Measurements from ENCODE around the gene CAPZA1.

The CAPZA1 gene

GRCh38 chr1:112676543-112676942, 56.9 kb downstream of the CAPZA1 start:
- no peak for DNase-seq (ENCODE audit: low read depth in 2 of 2)

DNA sequence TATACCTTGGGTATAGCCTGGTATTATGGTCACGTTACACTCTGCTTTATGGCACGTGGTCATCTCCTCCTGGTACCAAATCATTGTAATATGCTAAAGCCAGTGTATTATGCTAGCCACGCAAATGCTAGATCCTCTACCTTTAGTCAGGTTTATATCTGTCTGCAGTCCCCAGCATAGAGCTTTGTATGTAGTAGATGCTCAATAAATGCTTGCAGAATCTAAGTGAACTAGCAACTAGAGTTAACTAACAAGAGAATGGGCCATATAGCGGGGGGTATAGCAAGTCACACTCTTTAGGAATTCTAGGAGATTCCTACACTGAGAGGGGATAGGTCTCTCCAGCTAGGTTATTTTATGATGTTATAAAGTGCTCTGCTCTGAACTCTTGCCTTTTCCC, 57.9 kb downstream of the CAPZA1 start:
- no peak for DNase-seq (ENCODE audit: low read depth in 2 of 2)

GRCh38 chr1:112678605-112679004, 59.0 kb downstream of the CAPZA1 start:
- DNase-seq (ENCODE audit: low read depth in 2 of 2), result no peak

GRCh38 chr1:112685913-112686312, 66.3 kb downstream of the CAPZA1 start:
- no peak for DNase-seq (ENCODE audit: low read depth in 2 of 2)

GRCh38 chr1:112686417-112686816, 66.8 kb downstream of the CAPZA1 start:
- no peak for DNase-seq (ENCODE audit: low read depth in 2 of 2)

GRCh38 chr1:112686835-112687234, 67.2 kb downstream of the CAPZA1 start:
- no peak for DNase-seq (ENCODE audit: low read depth in 2 of 2)

DNA sequence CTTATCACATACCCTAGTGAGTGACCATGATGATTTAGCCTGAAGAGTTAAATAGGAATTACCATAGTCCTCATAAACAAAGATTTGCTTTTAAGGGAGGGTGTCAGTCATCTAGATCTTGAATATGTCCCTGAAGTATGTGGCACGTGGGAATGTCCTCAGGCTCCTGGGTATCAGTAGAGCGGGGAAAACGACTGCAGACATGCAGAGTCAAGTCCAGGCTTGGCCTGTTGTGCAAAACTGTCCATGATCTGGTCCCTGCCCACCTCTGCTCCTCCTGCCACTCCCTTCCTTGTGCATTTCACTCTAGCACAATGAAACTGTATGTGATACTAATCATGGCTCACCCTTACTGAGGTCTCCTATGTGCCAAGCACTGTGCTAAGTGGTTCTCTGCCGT, 67.7 kb downstream of the CAPZA1 start:
- DNase-seq (ENCODE audit: low read depth in 2 of 2), result no peak

GRCh38 chr1:112687785-112688496, 68.3 kb downstream of the CAPZA1 start:
- DNase-seq (ENCODE audit: low read depth in 2 of 2), result no peak

- no peak for DNase-seq (ENCODE audit: low read depth in 2 of 2)
Observed at GRCh38 chr1:112688781-112689193, 69.2 kb downstream of the CAPZA1 start.

DNA sequence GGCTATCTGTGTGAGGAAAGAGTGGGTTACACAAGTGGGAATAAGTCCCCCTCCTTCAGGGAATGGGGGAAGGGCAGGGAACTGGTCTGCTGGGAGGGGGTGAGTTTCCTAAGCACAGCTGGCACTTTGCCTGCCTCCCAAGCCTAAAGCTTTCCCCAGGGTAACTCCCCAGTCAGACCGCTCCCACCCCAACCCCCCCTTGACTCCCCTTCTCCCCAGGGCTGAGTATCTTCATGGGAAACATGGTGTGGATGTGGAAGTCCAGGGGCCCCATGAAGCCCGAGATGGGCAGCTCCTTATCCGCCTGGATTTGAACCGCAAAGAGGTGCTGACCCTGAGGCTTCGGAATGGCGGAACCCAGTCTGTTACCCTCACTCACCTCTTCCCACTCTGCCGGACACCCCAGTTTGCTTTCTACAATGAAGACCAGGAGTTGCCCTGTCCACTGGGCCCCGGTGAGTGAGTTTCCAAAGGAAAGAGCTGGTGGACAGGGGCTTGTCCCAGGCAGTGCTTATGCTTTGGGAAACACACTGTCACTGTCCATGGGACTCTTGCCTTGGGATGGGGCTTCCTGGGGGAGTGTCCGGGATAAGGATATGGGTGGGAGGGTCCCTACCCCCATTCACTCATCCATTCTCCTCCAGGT, 69.7 kb downstream of the CAPZA1 start:
- DNase-seq (ENCODE audit: low read depth in 2 of 2), result no peak

- DNase-seq (ENCODE audit: low read depth in 2 of 2), result no peak
Observed at GRCh38 chr1:112689842-112690237, 70.2 kb downstream of the CAPZA1 start.

- no peak for DNase-seq (ENCODE audit: low read depth in 2 of 2)
Observed at GRCh38 chr1:112692681-112693080, 73.0 kb downstream of the CAPZA1 start.

DNA sequence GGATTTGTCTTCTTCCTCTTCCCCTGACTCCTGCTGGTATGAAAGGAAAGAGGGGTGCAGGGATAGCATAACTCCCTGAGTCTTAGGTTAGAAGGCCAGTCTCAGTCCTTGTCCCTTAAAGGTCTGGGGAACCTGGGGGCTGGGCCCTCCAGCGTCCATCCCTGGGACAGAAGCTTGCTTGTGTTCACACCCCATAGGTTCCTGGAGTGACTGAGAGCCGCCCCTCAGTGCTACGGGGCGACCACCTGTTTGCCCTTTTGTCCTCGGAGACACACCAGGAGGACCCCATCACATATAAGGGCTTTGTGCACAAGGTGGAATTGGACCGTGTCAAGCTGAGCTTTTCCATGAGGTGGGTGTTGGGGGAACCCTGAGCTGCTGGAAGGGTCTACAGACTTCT, 74.2 kb downstream of the CAPZA1 start:
- DNase-seq (ENCODE audit: low read depth in 2 of 2), result no peak

DNA sequence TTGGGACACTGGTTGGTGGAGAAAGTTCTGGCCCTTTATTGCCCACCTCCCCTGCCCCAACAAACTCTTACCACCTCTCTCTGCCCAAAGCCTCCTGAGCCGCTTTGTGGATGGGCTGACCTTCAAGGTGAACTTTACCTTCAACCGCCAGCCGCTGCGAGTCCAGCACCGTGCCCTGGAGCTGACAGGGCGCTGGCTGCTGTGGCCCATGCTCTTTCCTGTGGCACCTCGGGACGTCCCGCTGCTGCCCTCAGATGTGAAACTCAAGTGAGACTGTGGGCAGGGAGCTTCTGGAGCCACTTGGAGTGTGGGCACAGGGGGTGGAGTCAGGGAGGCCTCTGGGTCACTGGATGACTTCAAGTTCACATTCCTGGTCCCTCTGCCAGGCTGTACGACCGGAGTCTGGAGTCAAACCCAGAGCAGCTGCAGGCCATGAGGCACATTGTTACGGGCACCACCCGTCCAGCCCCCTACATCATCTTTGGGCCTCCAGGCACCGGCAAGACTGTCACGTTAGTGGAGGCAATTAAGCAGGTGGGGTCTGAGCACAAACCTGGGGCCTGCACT, 74.8 kb downstream of the CAPZA1 start:
- no peak for DNase-seq (ENCODE audit: low read depth in 2 of 2)

- no peak for DNase-seq (ENCODE audit: low read depth in 2 of 2)
Observed at GRCh38 chr1:112695276-112695675, 75.6 kb downstream of the CAPZA1 start.

DNA sequence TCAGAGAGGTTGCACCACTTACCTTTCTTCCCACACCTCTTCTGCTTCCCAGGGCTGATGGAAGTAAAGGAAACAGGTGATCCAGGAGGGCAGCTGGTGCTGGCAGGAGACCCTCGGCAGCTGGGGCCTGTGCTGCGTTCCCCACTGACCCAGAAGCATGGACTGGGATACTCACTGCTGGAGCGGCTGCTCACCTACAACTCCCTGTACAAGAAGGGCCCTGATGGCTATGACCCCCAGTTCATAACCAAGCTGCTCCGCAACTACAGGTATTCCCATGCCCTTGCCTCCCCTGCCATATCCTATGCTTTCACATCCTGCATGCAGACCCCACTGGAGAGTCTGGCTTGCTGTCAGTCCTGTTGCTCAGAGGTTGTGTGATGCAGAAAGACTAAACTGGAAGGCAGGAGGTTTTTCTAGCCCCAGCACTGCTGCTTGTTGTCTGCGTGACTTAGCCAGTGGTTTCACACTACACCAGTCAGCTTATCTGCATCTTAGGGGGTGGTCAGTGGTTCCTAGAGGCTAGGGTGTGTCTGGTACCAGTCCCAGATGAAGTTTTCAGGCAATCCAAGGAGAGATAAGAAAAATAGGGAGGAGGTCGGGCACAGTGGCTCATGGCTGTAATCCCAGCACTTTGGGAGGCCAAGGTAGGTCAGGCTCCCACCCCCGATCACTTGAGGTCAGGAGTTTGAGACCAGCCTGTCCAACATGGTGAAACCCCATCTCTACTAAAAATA, 77.1 kb downstream of the CAPZA1 start:
- no peak for DNase-seq (ENCODE audit: low read depth in 2 of 2)

GRCh38 chr1:112697781-112698201, 78.2 kb downstream of the CAPZA1 start:
- no peak for DNase-seq (ENCODE audit: low read depth in 2 of 2)

DNA sequence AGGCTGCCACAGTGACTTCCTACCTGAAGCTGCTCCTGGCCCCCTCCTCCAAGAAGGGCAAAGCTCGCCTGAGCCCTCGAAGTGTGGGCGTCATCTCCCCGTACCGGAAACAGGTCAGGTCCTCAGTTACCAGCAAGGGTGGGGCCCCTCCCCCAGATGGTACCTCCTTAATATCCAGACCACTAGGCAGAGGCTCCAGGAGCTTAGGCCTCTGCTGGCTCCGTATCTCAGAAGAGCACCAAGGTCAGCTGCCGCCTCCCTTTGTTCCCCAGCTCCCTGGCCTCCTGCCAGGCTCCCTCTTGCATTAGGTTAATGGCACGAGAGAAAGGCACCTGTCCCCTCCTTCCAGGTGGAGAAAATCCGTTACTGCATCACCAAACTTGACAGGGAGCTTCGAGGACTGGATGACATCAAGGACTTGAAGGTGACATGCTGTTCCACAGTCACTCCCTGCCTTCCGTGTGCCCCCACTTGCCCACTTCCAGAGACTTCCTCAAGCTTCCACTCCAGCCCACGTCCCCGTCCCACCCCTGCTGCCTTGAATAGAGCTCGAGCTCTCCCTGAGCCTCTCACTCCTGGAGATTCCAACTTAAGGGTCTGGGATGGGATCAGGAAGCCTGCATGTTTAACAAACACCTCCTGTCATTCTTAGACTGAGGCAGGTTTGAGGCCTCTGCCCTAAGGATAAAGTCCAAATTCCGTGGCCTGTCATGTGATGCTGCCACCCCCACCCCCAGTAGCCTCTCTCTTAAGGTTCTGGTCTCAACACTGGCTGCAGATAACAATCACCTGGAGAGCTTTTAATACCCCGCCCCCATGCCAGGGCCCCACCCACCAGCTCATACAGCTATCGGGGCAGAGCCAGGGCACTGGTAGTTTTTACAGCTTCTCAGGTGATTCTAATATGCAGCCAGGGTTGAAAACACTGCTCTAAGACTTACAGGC, 79.0 kb downstream of the CAPZA1 start:
- DNase-seq (ENCODE audit: low read depth in 2 of 2), result no peak

GRCh38 chr1:112699425-112700144, 80.0 kb downstream of the CAPZA1 start:
- DNase-seq (ENCODE audit: low read depth in 2 of 2), result no peak

DNA sequence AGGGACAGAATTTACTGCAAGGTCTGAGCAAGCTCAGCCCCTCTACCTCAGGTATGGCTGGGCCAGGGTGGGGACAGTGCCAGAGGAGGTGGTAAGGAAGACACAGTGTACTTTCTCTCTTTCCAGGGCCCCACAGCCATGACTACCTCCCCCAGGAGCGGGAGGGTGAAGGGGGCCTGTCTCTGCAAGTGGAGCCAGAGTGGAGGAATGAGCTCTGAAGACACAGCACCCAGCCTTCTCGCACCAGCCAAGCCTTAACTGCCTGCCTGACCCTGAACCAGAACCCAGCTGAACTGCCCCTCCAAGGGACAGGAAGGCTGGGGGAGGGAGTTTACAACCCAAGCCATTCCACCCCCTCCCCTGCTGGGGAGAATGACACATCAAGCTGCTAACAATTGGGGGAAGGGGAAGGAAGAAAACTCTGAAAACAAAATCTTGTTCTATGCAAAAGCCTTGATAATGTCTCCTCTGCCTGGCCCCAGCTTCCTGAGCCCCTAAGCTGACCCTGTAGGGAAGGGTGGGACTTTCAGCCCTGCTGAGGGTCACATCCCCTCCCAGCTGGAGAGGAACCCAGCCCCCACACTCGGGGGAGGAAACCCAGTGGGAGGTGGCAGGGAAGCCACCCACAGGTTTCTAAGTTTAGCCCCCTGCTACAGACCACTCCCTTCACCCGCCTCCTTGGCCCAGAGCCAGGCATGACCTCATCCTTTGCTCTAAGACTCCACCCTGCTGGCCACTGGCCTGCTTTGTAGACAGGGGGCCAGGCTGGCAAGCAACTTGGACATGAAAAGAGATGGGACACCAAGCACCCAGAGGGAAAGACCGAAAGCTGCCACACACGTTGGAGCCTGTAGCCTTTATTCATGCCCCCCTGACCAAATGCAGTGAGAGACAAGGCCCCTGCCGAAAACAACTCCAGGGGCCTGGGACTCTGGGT, 80.9 kb downstream of the CAPZA1 start:
- peak; percentile 57 to 60 for DNase-seq (ENCODE audit: low read depth in 2 of 2)

All from stimulated activated CD8-positive, alpha-beta memory T cell treated with anti-CD3 and anti-CD28 coated beads, Interleukin-15, amount 100 ng/mL, for 48 hours (primary cell).